HL-60 (cell line): ENCODE results near the gene PPP1R9B.

Experiments used
- DNase-seq, 2 experiments: peaks; one replicate each; pipeline ENCODE4 v3.0.0-alpha.2; 2010 to 2020; ENCODE audit warnings: low read depth in 1 of 2, low spot score in 1 of 2
- H3K27ac ChIP-seq: fragments of 250-450 bp; sonication (Bioruptor Pico); replicated peaks from 2 replicates; pipeline ENCODE4 v1.5.1; 2020; ENCODE audit warnings: mild to moderate bottlenecking, moderate library complexity
- H3K27me3 ChIP-seq: fragments of 250-450 bp; sonication (Bioruptor Pico); 2 replicates; pipeline ENCODE4 v1.5.1; 2021; ENCODE audit warnings: mild to moderate bottlenecking, moderate library complexity; ENCODE audit not compliant: insufficient read depth, poor library complexity, severe bottlenecking
- H3K4me3 ChIP-seq: replicated peaks from 2 replicates; pipeline ENCODE4 v1.5.1; 2011; ENCODE audit warnings: mild to moderate bottlenecking, control low read depth, low read length; ENCODE audit not compliant: insufficient read depth
- CTCF ChIP-seq: IDR thresholded peaks from one replicate; pipeline ENCODE4 v1.5.1; 2011; ENCODE audit warnings: low read length, control low read depth, inconsistent platforms; ENCODE audit not compliant: insufficient read depth
- GABPA ChIP-seq: IDR thresholded peaks from 2 replicates; pipeline ENCODE4 v1.6.1; 2012; ENCODE audit warnings: low read depth
- POLR2AphosphoS5 ChIP-seq: IDR thresholded peaks from 2 replicates; pipeline ENCODE4 v1.6.1; 2012; ENCODE audit warnings: low read depth
- REST ChIP-seq: IDR thresholded peaks from 2 replicates; pipeline ENCODE4 v1.6.1; 2012; ENCODE audit warnings: low read depth; ENCODE audit not compliant: insufficient replicate concordance
- SPI1 ChIP-seq: IDR thresholded peaks from 2 replicates; pipeline ENCODE4 v1.6.1; 2012; ENCODE audit warnings: low read depth, mild to moderate bottlenecking, borderline replicate concordance

The PPP1R9B gene

GRCh38 chr17:50111673-50112655 lies 38.5 kb downstream of the PPP1R9B start:
- no peak for DNase-seq
- no peak for TF ChIP-seq POLR2AphosphoS5
- TF ChIP-seq REST, result no peak
- TF ChIP-seq CTCF, result no peak
- TF ChIP-seq GABPA, result no peak
- no peak for TF ChIP-seq SPI1
- Histone ChIP-seq H3K27me3 (peaks cover 15% of the 10 kb centered on the region), H3K27ac (no peak overlapping the region), H3K4me3 (no peak overlapping the region)

GRCh38 chr17:50110591-50111349 lies 39.7 kb downstream of the PPP1R9B start:
- Histone ChIP-seq H3K27ac (no peak overlapping the region), H3K4me3 (no peak overlapping the region), H3K27me3 (peaks cover 5% of the 10 kb centered on the region)
- DNase-seq, result no peak
- TF ChIP-seq GABPA (no peak), CTCF (no peak), REST (no peak), SPI1 (no peak), POLR2AphosphoS5 (no peak)

GRCh38 chr17:50109785-50110184 lies 40.7 kb downstream of the PPP1R9B start:
- Histone ChIP-seq H3K4me3 (no peak overlapping the region), H3K27me3 (no peaks in the 10 kb centered on the region), H3K27ac (no peak overlapping the region)
- TF ChIP-seq SPI1, result no peak
- no peak for TF ChIP-seq CTCF
- TF ChIP-seq GABPA, result no peak
- TF ChIP-seq REST, result no peak
- TF ChIP-seq POLR2AphosphoS5, result no peak
- DNase-seq, result no peak
